Esophagus muscularis mucosa (tissue), 4 donors: ENCODE measurements around the gene ROBO2. TPM values are rescaled to one million over a fixed set of nuclear protein-coding genes. Genes with fewer than 3 reads are reported as not detected.

Experiments used
- DNase-seq: peaks from one replicate; pipeline ENCODE4 v3.0.0-alpha.2; 2017; ENCODE audit errors: extremely low spot score
- H3K27ac ChIP-seq, 4 donors: fragments of 200-600 bp; sonication (generic); replicated peaks in 1 of 4; 1 replicate in 3 of 4; 2 replicates in 1 of 4; pipeline ENCODE4 v1.5.1; 2016 to 2019; ENCODE audit warnings: mild to moderate bottlenecking in 1 of 4
- H3K27me3 ChIP-seq, 4 donors: fragments of 200-600 bp; sonication (generic); one replicate each; pipeline versions ENCODE4 v1.5.1 to v1.6.0; 2016 to 2019
- H3K36me3 ChIP-seq, 4 donors: fragments of 200-600 bp; sonication (generic); one replicate each; pipeline ENCODE4 v1.5.1; 2016 to 2019
- H3K4me1 ChIP-seq, 4 donors: fragments of 200-600 bp; sonication (generic); one replicate each; pipeline ENCODE4 v1.5.1; 2016 to 2019
- H3K4me3 ChIP-seq, 4 donors: fragments of 200-600 bp; sonication (generic); 1 replicate in 2 of 4; 2 replicates in 2 of 4; pipeline ENCODE4 v1.5.1; 2016 to 2019; ENCODE audit warnings: mild to moderate bottlenecking in 4 of 4, moderate library complexity in 1 of 4
- H3K9me3 ChIP-seq, 4 donors: fragments of 200-600 bp; sonication (generic); 1 replicate in 3 of 4; 2 replicates in 1 of 4; pipeline ENCODE4 v1.5.1; 2016 to 2019
- CTCF ChIP-seq, 3 experiments: fragments of 200-600 bp in 2 of 3; fragments of 450-650 bp in 1 of 3; sonication (generic) in 2 of 3; IDR thresholded peaks; one replicate each; pipeline ENCODE4 v1.5.1; 2017 to 2019; ENCODE audit warnings: antibody characterized with exemption in 3 of 3, mild to moderate bottlenecking in 2 of 3, moderate library complexity in 1 of 3
- EP300 ChIP-seq: sonication (generic); formaldehyde crosslinking; IDR thresholded peaks from one replicate; pipeline ENCODE4 v1.6.1; 2017; ENCODE audit warnings: antibody characterized with exemption
- POLR2A ChIP-seq: fragments of 450-650 bp; IDR thresholded peaks from one replicate; pipeline ENCODE4 v1.6.1; 2017; ENCODE audit warnings: antibody characterized with exemption, moderate library complexity, mild to moderate bottlenecking, low read depth
- POLR2AphosphoS5 ChIP-seq, 2 donors: sonication (generic); formaldehyde crosslinking; IDR thresholded peaks; one replicate each; pipeline ENCODE4 v1.6.1; 2017; ENCODE audit warnings: antibody characterized with exemption in 2 of 2
- WGBS: methylation state at CpG from one replicate; pipeline ENCODE4 v1.1.5; 2018; 5-methylcytosine and 5-hydroxymethylcytosine counted together
- intact Hi-C: fragments of 100-400 bp; cut with DNase I; formaldehyde crosslinking; loops from one replicate; pipeline ENCODE4 v1.15.1; 2023
- total RNA-seq, 4 donors: library from RNA; depleted of rRNA; stranded (reverse); fragments of >200 nt; gene quantifications; one replicate each; pipeline versions ENCODE4 v1.1.0 to v1.2.1, GENCODE V29; 2016

ROBO2 gene
- total RNA-seq, 4 donors from 2014 or later = 0.83 to 2.1 (median 1.3) TPM

DNA sequence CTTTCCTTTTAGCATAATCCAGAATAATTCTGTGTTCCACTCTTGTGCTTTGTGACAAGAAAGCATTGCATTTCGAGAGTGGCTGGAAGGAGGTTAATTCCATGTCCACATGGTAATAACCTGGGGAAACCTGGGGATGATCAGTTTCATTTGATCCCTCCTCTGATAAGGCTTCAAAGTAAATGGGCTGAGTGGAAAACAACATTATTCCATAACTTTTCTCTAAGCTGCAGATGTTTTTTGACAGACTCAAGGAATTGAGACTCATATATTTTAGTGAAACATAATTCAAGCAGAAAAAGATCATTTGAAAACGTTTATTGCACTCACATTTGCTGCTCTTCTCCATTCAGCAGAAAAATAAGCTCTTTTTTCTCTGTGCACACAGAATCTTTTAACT lies 44.6 kb downstream of the ROBO2 start:
- Histone ChIP-seq H3K9me3 (no peaks in the 10 kb centered on the region), H3K27me3 (no peaks in the 10 kb centered on the region), H3K27ac (no peak overlapping the region), H3K4me3 (no peak overlapping the region), H3K36me3 (no peaks in the 10 kb centered on the region), H3K4me1 (peaks cover 0 to 7% (median 6%) of the 10 kb centered on the region in 4 donors)
- no peak for TF ChIP-seq EP300
- no peak for TF ChIP-seq CTCF (IDR thresholded peaks at IDR 0.05)
- TF ChIP-seq POLR2AphosphoS5 (IDR thresholded peaks at IDR 0.05) = no peak
- no peak for TF ChIP-seq POLR2A
- no peak for DNase-seq
- intact Hi-C loops = no loop called here
- WGBS = 61% methylated on average over 2 of the region's 2 CpGs

- H3K9me3 ChIP-seq = no peaks in the 10 kb centered on the region
- WGBS = 94% methylated on average over 6 of the region's 6 CpGs
- DNase-seq = no peak
- H3K4me3 ChIP-seq = no peak overlapping the region
- H3K27me3 ChIP-seq = no peaks in the 10 kb centered on the region
- TF ChIP-seq POLR2AphosphoS5 (IDR thresholded peaks at IDR 0.05) = no peak
- no peak for TF ChIP-seq EP300
- no peak for TF ChIP-seq CTCF (IDR thresholded peaks at IDR 0.05)
- TF ChIP-seq POLR2A = no peak
- no peak overlapping the region for H3K27ac ChIP-seq
- H3K4me1 ChIP-seq = peaks cover 0 to 3% (median 2%) of the 10 kb centered on the region in 4 donors
- intact Hi-C loops = no loop called here
- H3K36me3 ChIP-seq = no peaks in the 10 kb centered on the region
These were observed 46.5 kb downstream of the ROBO2 start for GRCh38 chr3:77086408-77086807.

GRCh38 chr3:77091809-77092208 lies 51.9 kb downstream of the ROBO2 start:
- no peak for DNase-seq
- Histone ChIP-seq H3K27me3 (no peaks in the 10 kb centered on the region), H3K27ac (no peak overlapping the region), H3K4me1 (no peaks in the 10 kb centered on the region), H3K9me3 (no peaks in the 10 kb centered on the region), H3K4me3 (no peak overlapping the region), H3K36me3 (no peaks in the 10 kb centered on the region)
- WGBS = 96% methylated on average over 5 of the region's 5 CpGs
- TF ChIP-seq POLR2AphosphoS5 (IDR thresholded peaks at IDR 0.05) (no peak), CTCF (IDR thresholded peaks at IDR 0.05) (no peak), POLR2A (no peak), EP300 (no peak)
- intact Hi-C loops = no loop called here

DNA sequence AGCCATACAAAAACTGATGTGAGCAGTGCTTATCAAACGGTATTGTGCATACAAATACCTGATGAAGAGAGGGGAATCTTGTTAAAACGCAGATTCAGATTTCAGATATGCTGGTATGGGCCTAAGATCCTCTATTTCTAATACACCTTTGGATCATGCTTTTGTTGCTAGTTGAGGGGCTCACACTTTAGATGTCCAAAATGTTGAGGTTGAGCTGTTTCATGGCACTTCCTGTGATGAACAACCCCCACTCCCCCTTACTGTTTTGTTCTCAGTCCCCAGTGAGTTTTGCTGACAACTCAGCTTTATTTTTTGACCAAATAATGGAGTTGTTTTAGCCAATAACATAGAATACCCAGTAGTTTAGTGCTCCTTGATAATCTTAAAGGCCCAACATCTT lies 53.2 kb downstream of the ROBO2 start:
- Histone ChIP-seq H3K9me3 (no peaks in the 10 kb centered on the region), H3K27me3 (no peaks in the 10 kb centered on the region), H3K4me1 (no peaks in the 10 kb centered on the region), H3K36me3 (no peaks in the 10 kb centered on the region), H3K27ac (no peak overlapping the region), H3K4me3 (no peak overlapping the region)
- DNase-seq = no peak
- intact Hi-C loops = no loop called here
- WGBS = 72% methylated on average over 2 of the region's 2 CpGs
- TF ChIP-seq CTCF (IDR thresholded peaks at IDR 0.05) (no peak), EP300 (no peak), POLR2AphosphoS5 (IDR thresholded peaks at IDR 0.05) (no peak), POLR2A (no peak)

DNA sequence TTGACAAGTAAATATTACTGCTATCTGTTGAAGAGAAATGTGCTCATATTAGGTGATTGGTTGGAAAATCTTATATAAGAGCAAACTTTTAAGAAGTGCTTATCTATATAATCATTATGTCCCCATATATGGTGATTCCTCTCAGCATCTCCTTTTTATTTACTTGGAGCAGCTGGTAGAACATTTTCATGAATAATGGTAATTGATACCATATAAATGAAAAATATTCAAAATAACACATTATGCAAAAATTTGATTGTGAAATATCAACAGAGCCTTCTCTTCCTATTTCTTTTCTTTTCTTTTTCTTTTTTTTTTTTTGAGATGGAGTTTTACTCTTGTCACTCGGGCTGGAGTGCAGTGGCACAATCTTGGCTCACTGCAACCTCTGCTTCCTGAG lies 56.2 kb downstream of the ROBO2 start:
- TF ChIP-seq EP300 = no peak
- TF ChIP-seq POLR2AphosphoS5 (IDR thresholded peaks at IDR 0.05) = no peak
- TF ChIP-seq CTCF (IDR thresholded peaks at IDR 0.05) = no peak
- no peak for TF ChIP-seq POLR2A
- Histone ChIP-seq H3K9me3 (no peaks in the 10 kb centered on the region), H3K4me3 (no peak overlapping the region), H3K27me3 (no peaks in the 10 kb centered on the region), H3K36me3 (no peaks in the 10 kb centered on the region), H3K27ac (no peak overlapping the region), H3K4me1 (no peaks in the 10 kb centered on the region)
- WGBS = 71% methylated on average over 1 of the region's 1 CpG
- no peak for DNase-seq
- intact Hi-C loops = no loop called here
